A673 (cell line): Measurements from ENCODE around the gene TRIM71.

ENCODE experiments used
- CTCF ChIP-seq: fragments of 300-800, 200-600 bp; sonication (generic); conservative IDR thresholded peaks from 2 replicates; pipeline ENCODE4 v1.5.1; 2017; ENCODE audit warnings: low read depth, mild to moderate bottlenecking, antibody characterized with exemption, low read length, moderate library complexity, mixed read lengths
- EZH2 ChIP-seq: fragments of 200-600 bp; sonication (generic); IDR thresholded peaks from 2 replicates; pipeline ENCODE4 v1.6.1; 2017; ENCODE audit warnings: borderline replicate concordance, low read depth, mild to moderate bottlenecking, mixed read lengths, antibody characterized with exemption, low read length; ENCODE audit not compliant: poor library complexity, severe bottlenecking

DNA sequence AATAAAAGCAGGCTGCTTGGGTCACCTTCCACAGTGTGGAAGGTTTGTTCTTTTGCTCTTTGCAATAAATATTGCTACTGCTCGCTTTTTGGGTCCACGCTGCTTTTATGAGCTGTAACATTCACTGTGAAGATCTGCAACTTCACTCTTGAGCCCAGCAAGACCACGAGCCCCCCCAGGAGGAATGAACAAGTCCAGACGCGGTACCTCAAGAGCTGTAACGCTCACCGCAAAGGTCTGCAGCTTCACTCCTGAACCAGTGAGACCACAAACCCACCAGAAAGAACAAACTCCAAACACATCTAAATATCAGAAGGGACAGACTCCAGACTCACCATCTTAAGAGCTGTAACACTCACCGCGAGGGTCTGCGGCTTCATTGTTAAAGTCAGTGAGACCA, 86.2 kb downstream of the TRIM71 start:
- TF ChIP-seq CTCF = no peak
- no peak for TF ChIP-seq EZH2
